GM18907 (cell line): ENCODE measurements around the gene SFMBT2.
"Not testable (repeated sequence)": the region's sequence is repeated elsewhere in the genome, so short reads cannot be mapped to it uniquely, and the experiment has no call there.

Source experiments
- ATAC-seq: cut with Tn5 transposase; IDR thresholded peaks from one replicate; pipeline ENCODE4 v1.9.1; 2021; ENCODE audit warnings: mild to moderate bottlenecking, moderate library complexity; ENCODE audit not compliant: unreplicated experiment

SFMBT2 gene

DNA sequence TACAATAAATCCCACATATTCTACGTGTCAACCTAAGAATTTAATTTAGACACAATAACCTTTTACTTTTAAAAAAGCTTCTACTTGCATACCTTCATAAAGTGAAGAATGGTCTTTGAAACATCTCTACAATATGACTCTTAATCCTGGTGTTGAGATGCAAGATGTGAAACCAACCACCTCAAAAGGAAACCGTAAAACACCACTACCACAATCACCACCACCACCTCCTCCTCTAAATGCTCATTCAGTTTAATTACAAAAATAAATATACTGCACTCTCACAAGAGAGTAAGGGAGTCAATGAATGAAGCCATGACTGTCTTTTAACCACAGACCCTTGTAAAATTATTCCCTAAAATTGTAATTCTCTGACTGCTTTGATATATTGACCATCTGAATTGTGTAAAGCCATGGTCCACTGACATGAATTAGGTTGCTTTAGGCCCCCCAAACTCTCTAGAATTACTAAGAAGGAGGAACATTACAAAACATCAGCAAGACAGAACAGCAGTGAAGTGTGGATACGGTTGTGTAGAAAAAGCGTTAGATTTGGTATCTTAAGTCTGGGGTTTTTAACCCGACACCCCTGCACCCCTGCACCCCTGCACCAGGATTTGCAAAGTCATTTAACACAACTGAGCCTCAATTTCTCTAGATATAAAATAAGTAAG is 171.4 kb downstream of the SFMBT2 start:
- ATAC-seq = peak; percentile 82

DNA sequence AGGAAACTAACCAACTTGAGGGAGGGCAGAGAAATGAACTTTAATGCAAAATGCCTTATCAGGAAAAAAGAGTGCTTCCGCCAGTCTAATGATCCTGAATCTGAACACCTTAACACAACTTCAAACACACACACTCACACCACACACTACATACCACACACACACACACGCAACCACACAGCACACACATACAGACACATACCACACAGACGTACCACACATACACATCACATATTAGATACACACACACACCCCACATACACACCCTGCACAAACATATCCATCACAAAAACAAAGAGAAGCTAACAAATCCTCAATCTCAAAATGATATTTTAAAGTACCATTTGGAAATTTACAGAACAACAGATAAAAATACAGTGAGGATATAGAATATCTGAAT is 175.5 kb downstream of the SFMBT2 start:
- no peak for ATAC-seq

DNA sequence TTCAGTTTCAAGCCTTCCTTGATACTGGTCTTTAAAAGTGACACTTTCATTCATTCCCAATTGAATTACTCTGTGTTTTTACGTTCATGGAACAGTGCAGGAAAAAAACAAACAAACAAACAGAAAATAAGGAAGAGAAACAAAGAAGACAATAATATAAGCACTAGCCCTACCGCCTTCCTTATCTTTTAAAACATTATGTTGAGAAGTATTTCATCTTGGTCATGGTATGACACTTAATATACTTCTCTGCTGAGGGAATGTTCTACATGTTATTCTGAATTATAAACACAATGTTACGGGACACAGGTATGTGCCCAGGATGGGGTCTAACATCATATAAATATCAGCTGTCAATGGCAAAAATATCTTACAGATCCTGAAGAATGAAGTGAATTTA is 176.7 kb downstream of the SFMBT2 start:
- no peak for ATAC-seq

DNA sequence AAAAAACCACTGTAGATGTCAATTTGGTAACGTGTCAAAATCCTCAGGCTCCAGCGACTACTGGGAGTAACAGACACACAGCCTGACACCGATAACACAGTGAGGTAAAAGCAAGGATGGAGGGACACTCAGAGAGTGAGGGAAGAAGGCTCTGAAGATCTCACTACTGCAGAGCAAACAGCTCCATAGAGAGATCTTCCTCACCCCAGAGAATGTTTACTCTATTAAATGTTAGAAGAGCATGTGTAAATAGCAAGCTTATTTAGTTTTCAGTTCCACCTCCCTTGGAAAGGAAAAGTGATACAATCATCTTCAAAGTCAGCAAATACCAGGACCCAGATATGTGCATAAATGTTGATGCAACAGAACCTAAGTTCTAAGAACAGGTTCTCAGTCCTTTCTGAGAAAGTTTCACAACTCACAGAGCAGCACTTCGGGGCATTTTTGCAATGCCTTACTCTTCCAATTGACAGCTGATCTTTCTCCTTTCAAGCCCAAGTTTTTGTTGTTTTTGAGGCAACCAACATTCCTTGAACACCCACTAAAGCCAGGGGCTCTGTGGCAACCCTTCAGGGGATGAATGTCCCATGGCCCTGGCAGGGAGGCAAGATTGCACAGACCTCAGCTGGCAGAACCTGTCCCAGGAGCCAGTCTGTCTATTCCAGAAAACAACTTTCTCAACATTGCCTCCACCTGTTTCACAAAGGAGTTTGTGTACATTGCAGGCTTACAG is 177.4 kb downstream of the SFMBT2 start:
- ATAC-seq = no peak

DNA sequence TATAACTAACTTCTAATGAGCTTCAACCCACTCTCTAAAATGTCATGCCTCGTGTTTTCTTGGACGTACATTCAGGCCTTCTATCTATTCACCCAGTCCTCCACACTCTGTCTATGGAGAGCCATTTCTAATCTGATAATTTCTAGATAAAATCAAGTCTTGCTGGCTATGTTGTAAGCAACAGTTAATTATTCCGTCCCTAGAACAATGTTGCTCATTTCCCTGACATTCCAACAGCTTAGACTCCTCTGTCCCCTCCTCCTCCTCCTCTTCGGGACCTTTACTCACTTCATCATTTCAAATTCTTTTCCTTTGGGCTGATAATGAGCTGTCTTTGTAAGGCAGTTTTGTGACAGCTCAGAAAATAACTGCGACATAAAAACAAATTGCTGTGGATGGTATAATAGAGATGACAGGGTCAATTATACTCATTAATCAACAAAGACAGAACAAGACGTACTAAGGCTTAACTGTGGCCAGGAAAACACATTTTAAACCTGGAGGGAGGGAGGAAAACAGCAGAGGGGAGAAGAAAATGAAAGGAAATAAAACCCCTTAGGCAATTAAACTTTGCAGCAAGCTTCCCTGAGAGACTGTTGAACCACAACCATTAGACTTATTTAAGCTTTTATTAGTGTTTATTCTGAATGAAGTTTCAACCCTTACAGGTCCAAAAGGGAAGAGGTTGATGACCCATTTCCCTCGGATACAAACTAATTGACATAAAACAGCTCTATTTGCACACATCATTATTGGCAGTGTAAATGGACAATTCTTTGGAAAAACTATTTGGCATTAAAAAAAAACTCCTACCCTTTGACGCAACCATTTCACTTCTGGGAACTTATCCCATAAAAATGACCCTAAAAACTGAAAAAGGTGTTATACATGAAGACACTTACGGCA is 179.1 kb downstream of the SFMBT2 start:
- no peak for ATAC-seq

DNA sequence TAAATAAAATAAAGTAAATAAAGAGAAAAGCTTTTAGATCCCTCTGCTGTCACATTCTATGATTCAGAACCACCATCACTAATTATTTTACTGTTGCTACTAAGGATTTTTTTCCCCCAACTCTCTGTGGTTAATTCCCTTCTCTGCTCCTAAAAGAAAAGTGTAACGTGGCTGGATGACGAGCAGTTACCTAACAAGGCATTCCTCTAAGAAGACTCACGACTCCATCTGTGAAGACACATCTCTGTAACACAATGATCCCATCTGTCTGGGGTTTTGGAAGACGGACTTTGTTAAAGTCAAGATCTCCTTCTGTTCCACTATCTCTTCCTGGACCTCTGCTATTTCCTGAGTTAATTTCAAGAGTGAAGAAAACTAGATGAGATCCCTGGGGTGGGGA is 179.9 kb downstream of the SFMBT2 start:
- no peak for ATAC-seq

DNA sequence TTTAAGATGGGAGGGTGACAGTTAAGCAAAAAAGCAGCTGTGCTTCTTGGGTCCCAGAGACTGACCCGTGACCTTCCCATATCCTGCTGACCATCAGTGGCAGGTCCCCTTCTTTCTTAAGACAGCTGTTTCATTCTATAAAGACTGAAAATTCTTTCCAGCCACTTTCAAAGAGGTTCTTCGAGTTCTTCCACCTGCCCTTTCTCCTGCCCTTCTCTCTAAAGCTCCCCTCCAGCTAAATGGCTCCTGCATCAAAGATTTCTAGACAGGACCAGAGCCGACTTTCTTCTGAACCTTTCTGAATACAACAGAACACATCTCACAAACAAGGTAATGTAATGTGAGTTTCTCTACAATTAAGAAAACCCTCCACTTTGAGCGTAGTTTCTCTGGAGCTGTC is 180.8 kb downstream of the SFMBT2 start:
- ATAC-seq = no peak

DNA sequence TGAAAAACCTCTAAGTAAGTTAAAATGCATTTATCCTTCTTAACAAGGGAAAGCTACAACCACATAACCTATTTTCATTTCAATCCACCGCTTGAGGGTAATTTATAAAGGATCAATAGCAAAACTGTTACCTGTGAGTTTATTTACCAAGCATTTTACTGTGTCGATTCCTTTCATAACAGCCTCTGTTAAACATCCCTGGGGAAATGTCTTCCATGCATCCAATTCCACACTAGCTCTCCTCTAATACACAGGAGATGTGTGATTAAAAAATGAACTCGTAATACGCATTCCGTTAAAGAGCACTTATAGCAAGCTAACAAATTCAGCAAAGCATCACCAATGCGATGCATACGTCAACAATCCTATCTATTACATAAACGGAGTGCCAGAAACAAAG is 185.7 kb downstream of the SFMBT2 start:
- ATAC-seq = no peak

DNA sequence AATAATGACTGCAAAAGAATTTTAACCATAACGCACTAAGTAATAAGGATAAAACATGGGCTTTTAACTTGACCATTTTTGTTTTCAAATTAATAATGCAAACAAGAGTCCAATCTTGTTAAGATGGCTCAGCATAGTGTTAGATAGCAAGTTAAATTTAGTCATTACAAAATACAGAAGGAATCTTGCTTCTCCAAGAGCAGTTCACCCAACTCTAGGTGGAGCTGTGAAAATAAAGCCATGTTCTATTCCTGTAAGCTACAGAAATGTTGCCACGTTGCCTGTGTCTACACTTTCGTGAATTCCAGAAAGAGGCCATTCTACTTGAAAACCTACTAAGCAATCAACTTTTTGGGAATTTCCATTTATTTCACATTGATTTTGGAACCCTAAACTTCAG is 191.9 kb downstream of the SFMBT2 start:
- ATAC-seq = no peak

DNA sequence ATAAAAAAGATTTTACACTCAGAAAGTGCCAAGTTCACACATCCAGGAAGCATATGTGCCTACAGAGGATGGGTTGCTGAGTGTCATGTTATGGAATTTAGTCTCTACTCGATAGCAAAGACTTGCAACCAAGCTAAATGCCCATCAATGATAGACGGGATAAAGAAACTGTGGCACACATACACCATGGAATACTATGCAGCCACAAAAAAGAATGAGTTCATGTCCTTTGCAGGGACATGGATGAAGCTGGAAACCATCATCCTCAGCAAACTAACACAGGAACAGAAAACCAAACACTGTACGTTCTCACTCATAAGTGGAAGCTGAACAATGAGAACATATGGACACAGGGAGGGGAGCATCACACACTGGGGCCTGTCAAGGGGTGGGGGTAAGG is 198.1 kb downstream of the SFMBT2 start:
- not testable (repeated sequence) for ATAC-seq

DNA sequence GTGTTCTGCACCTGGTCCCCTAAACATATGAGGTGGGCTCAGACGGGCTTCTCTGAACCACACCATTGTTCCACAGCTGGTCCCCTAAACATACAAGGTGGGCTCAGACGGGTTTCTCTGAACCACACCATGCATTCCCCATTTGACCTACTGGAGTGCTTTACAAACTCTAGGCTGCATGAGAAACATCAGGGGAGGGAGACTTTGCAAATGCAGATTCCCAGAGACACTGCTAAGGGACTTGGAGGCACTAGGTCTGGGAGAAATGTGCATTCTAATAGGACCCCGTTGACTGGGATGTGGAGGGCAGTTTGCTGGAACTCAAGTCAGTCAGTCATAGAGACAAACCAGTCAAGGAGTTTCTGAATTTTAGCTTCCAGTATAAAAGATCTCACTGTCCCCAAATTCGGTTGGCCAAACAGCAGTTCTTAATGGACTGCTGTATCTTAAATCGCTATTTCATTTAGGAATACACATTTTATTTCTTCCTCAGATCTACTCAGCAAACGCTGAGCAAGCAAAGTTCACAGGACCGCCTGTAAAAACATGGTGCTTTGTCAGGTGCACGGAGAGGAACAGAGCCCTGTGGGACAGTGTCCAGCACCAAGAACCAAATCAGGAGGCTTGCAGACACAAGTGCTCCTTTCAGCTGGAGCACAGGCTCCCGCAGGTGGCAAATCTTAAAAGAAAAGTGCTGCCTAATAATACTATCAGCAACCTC is 198.8 kb downstream of the SFMBT2 start:
- ATAC-seq = no peak

DNA sequence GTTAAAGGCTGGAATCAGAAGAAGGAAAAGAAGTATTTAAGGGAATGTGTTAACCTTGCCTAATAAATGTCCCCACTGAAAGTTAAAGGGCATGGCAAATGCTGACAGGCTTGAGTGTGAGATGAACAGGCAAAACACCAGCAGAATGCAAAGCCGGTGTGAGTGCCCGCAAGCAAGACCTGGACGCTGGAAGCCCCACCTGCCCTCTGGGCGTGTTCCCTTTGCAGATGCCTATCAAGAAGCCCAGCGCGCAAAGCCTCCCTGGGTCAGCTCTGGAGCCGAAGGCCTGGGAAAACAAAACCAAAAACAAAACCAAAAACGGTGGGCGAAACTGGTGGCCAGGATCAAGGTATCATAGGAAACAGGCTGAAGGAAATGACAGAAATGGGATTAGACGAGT is 200.3 kb downstream of the SFMBT2 start:
- no peak for ATAC-seq

DNA sequence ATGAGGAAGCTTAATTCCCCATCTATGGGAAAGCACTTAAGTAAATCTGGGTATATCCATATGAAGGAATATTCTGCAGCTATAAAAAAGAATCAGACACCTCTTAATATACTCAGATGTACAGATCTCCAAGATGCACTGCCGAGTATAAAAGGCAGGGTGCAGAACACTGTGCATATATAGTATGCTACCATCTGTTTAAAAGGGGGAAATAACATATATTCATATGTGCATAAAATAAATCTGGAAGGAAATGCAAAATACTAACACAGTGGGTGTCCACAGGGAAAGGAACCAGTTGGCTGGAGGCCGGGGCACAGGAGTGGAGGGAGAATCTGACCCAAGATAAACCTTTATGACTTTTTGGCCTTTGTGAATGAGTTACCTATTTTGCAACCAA is 201.4 kb downstream of the SFMBT2 start:
- no peak for ATAC-seq

DNA sequence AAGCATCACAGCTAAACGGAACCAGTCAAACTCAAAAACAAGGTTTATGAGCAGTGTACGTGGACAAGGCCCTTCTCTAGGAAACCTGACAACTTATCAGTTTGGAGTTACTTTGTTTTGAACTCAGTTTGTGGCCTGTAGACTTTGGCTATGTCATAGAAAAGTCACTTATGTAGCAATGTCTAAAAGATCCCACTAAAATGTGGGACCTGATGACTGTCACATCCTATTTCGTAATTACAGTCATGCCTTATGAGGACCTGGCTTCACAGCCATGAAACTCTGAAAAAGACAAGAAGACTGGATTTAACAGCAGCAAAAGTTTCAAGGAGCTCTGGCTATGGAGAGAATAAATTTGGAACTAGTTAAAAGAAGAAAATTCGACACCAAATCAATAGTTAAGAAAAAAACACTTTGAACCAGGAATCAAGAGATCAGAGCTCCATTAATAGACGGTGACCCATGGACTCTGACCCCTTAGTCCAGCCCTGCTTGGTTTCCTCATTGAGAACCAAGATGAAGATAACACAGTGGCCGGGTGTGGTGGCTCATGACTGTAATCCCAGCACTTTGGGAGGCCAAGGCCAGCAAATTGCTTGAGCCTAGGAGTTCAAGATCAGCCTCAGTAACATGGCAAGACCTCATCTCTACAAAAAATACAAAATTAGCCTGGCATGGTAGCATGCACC is 204.3 kb downstream of the SFMBT2 start:
- ATAC-seq = no peak

DNA sequence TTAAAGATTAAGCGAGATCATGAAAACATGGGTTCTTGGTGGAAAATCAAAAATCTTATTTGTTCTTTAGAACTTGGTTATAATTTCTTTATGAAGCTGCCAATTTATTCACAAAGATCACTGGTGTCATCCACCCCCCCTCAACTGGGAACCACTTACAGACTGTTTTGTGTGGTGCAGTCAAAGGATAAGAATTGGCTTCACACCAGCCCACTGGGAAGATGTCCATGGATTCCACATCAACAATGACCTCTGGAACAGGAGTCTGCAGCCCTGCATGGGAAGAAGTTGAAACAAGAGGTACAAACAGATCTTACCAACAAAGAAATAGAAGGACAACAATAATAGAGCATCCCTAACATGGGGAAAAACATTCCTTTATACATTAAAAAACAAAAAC is 205.2 kb downstream of the SFMBT2 start:
- no peak for ATAC-seq

DNA sequence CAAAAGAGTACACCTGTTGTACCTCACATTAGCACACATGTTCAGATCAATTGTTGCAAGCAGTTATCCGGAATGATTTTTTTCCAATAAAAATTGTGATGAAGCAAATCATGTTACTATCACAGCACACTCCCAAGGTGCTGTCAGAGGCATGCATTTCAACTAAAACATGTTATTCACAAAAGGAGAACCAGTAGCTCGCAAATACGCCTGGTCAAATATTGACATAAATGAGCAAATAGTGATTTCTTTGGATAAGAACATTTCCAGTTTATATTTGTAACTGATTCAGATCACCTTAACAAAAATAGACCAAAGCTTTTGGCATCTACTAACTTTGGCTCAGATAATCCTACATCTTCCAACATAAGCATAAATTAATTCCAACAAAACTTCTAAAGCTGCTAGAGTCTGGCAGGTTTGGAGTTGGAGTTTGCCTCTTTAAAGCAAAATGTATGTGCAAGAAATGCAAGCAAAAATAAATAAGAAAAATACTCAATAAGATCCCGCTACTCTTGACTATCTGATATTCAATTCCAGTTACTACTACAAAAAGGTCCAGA is 208.0 kb downstream of the SFMBT2 start:
- ATAC-seq = no peak

DNA sequence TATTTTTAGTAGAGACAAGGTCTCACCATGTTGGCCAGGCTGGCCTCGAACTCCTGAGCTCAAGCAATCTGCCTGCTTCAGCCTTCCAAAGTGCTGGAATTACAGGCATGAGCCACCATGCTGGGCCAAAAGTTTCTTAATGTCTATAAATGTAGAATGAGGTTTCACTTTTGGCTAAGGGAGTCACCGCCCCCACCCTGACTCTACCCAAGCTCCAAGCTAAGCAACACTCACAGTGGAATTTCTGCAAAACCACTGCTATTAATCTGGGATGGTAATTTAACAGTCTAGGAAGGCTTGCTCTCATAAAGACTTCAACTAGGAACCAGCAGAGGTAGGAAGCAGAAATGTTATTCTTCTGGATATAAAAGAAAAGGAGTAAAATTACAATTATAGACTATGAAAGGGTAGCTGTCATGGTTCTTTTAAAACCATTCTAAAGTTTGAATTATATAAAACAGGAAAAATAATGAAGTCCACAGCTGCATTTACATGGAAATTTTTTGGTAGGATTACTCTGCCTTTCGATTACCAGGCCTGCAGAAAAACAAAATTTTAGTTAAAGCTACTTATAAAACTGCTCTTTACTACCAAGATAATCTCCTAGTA is 211.6 kb downstream of the SFMBT2 start:
- ATAC-seq = no peak

DNA sequence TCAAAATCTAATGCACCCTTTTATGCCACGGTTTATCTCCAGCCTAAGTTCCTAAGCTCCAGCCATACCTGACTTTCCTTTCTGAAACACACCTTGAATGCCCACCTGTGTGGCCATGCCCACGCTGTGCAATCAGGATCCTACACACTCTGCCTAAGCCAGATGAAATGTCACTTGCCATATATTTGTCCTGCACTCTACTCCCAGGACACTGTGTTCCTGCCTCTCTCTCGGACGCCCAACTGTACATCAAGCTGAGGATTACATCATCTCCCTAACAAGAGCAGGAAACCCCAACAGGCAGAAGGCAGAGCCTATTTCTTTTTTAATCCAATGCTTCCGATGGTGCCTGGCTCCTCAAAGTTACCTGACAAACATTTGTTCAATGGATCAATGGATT is 214.6 kb downstream of the SFMBT2 start:
- ATAC-seq = no peak

DNA sequence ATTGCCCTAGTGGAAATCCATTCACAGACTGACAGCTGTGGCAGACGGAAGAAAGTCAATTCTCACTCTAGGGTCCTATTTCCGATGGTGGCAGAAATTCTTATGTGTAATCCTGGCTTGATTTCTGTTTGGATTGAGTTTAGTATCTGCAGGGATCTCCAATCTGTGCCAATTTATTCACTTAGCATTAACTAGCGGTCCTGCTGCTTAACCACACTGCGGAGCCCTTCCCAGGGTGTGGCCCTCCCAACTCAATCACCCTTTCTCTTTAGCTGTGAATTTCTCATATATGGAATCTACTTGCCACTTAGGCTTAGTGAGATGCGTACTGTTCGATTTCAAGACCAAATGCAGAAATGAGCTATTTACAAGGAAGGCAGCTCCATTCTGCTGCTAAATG is 215.7 kb downstream of the SFMBT2 start:
- ATAC-seq = no peak

DNA sequence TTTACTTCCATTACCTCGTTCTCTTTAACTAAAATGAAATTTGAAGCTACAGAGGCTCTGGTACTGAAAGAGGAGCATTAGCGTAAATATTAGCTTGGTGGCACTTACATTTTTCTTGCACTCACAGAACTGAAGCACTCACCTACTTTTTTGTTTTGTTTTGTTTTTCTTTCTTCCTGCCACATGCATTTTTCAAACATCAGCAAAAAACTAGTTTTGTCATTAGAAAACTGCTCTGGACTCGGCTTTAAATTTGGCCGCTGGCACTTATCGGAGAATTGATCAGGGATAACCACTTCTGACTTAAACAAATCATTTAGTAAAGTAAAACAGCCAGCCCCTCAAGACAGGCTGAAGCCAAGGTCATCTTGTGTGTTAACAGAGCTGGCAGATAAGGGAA is 216.3 kb downstream of the SFMBT2 start:
- ATAC-seq = no peak
